Activated naive CD8-positive, alpha-beta T cell treated with anti-CD3 and anti-CD28 coated beads for 36 hours (primary cell): ENCODE data around the gene SERPINC1. TPM values are rescaled to one million over a fixed set of nuclear protein-coding genes. Genes with fewer than 3 reads are reported as not detected.
"Not testable (repeated sequence)": the region's sequence is repeated elsewhere in the genome, so short reads cannot be mapped to it uniquely, and the experiment has no call there.

ENCODE experiments used
- DNase-seq: peaks from one replicate; pipeline ENCODE4 v3.0.0; 2021
- H3K27ac Mint-ChIP-seq: one replicate; pipeline ENCODE4 v1.8.0; 2022; ENCODE audit warnings: mild to moderate bottlenecking, moderate library complexity, mixed read lengths
- H3K27me3 Mint-ChIP-seq: one replicate; pipeline ENCODE4 v1.8.0; 2022; ENCODE audit warnings: mild to moderate bottlenecking, mixed read lengths
- H3K36me3 Mint-ChIP-seq: one replicate; pipeline ENCODE4 v1.8.0; 2021; ENCODE audit warnings: mild to moderate bottlenecking, mixed read lengths
- H3K4me1 Mint-ChIP-seq: one replicate; pipeline ENCODE4 v1.8.0; 2021; ENCODE audit warnings: mixed read lengths
- H3K4me3 Mint-ChIP-seq: one replicate; pipeline ENCODE4 v1.8.0; 2022; ENCODE audit warnings: mild to moderate bottlenecking, moderate library complexity, mixed read lengths
- H3K9me3 Mint-ChIP-seq: one replicate; pipeline ENCODE4 v1.8.0; 2022; ENCODE audit warnings: mixed read lengths
- total RNA-seq, 2 experiments: library from RNA; stranded (reverse); gene quantifications; one replicate each; pipeline ENCODE4 v1.2.3, GENCODE V29; 2021

SERPINC1 gene
- total RNA-seq, 2 experiments from 2014 or later, result not detected

DNA sequence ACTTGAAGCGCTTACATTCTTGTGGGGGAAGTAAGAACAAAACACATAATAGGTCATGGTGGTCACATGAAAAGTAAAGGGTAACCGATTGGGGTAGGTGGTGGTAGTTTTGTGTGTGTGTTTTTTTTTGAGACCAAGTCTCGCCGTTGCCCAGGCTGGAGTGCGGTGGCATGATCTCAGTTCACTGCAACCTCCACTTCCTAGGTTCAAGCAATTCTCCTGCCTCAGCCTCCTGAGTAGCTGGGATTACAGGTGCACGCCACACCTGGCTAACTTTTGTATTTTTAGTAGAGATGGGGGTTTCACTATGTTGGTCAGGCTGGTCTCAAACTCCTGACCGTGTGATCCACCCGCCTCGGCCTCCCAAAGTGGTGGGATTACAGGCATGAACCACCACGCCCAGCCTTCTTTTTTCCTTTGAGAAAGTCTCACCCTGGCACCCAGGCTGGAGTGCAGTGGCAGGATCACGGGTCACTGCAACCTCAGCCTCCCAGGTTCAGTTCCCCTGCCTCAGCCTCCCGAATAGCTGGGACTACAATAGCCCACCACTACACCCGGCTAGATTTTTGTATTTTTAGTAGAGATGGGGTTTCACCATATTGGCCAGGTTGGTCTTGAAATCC, 54.9 kb downstream of the SERPINC1 start:
- H3K9me3 Mint-ChIP-seq, result not testable (repeated sequence)
- Mint-ChIP-seq H3K27ac (peak overlapping the region; percentile 96), H3K36me3 (peaks cover 66% of the 10 kb centered on the region), H3K27me3 (peaks cover 38% of the 10 kb centered on the region), H3K4me3 (peak overlapping the region; percentile 100), H3K4me1 (peaks cover 47% of the 10 kb centered on the region)
- peak; percentile 51 for DNase-seq

- peaks cover 60% of the 10 kb centered on the region for H3K36me3 Mint-ChIP-seq
- peak overlapping the region; percentile 96 for H3K27ac Mint-ChIP-seq
- DNase-seq, result peak; percentile 33
- H3K9me3 Mint-ChIP-seq, result no peaks in the 10 kb centered on the region
- H3K4me1 Mint-ChIP-seq, result peaks cover 45% of the 10 kb centered on the region
- peaks cover 32% of the 10 kb centered on the region for H3K27me3 Mint-ChIP-seq
- H3K4me3 Mint-ChIP-seq, result peak overlapping the region; percentile 40
Measured at GRCh38 chr1:173861731-173862145, 55.4 kb downstream of the SERPINC1 start.

- no peak for DNase-seq
- no peak overlapping the region for H3K27ac Mint-ChIP-seq
- peaks cover 31% of the 10 kb centered on the region for H3K4me1 Mint-ChIP-seq
- no peaks in the 10 kb centered on the region for H3K9me3 Mint-ChIP-seq
- peaks cover 22% of the 10 kb centered on the region for H3K27me3 Mint-ChIP-seq
- no peak overlapping the region for H3K4me3 Mint-ChIP-seq
- H3K36me3 Mint-ChIP-seq, result peaks cover 56% of the 10 kb centered on the region
Measured at GRCh38 chr1:173860065-173860464, 57.1 kb downstream of the SERPINC1 start.

DNA sequence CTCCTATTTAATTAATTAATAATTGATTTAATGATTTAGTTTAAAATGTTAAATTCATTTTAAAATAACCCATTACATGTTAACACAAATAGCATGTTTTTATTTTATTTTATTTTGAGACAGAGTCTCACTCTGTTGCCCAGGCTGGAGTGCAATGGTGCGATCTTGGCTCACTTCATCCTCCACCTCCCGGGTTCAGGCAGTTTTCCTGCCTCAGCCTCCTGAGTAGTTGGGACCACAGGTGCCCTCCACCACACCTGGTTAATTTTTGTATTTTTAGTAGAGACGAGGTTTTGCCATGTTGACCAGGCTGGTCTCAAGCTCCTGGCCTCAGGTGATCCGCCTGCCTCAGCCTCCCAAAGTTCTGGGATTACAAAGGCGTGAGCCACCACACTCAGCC, 57.6 kb downstream of the SERPINC1 start:
- H3K4me3 Mint-ChIP-seq, H3K9me3 Mint-ChIP-seq, DNase-seq, H3K27ac Mint-ChIP-seq: not testable (repeated sequence)
- Mint-ChIP-seq H3K27me3 (peaks cover 21% of the 10 kb centered on the region), H3K36me3 (peaks cover 51% of the 10 kb centered on the region), H3K4me1 (peaks cover 28% of the 10 kb centered on the region)

DNA sequence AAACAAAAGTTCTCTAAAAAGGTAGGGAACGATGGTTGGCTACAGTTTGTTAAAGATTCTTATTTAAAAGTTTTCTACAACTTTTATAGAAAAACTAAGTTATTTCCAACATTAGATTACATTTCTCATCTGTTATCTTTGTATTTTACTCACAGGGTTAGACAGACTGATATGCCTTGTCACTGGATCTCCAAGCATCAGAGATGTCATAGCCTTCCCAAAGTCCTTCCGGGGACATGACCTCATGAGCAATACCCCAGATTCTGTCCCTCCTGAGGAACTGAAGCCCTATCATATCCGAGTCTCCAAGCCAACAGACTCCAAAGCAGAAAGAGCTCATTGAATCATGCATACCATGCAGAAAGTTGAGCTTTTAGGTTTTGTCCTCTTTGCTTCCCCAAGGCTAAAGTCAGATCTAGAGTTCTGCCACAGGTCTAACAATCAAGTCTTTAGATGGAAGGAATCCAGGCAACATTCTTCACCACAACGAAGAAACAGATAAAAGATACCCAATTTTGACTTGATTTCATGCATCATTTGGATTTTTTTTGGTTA, 59.7 kb downstream of the SERPINC1 start:
- Mint-ChIP-seq H3K4me3 (no peak overlapping the region), H3K27ac (peak overlapping the region; percentile 75), H3K27me3 (peaks cover 7% of the 10 kb centered on the region), H3K36me3 (peaks cover 33% of the 10 kb centered on the region), H3K9me3 (no peaks in the 10 kb centered on the region), H3K4me1 (peaks cover 12% of the 10 kb centered on the region)
- DNase-seq, result no peak

GRCh38 chr1:173856903-173857302, 60.2 kb downstream of the SERPINC1 start:
- H3K27ac Mint-ChIP-seq, result no peak overlapping the region

GRCh38 chr1:173856014-173856413, 61.1 kb downstream of the SERPINC1 start:
- Mint-ChIP-seq H3K27ac (no peak overlapping the region), H3K36me3 (peaks cover 34% of the 10 kb centered on the region), H3K4me3 (no peak overlapping the region), H3K9me3 (no peaks in the 10 kb centered on the region), H3K4me1 (peaks cover 5% of the 10 kb centered on the region), H3K27me3 (no peaks in the 10 kb centered on the region)
- no peak for DNase-seq

More at GRCh38 chr1:173856903-173857302, 60.2 kb downstream of the SERPINC1 start:
- H3K9me3 Mint-ChIP-seq, result no peaks in the 10 kb centered on the region
- peaks cover 2% of the 10 kb centered on the region for H3K27me3 Mint-ChIP-seq
- H3K4me3 Mint-ChIP-seq, result no peak overlapping the region
- no peak for DNase-seq
- H3K4me1 Mint-ChIP-seq, result peaks cover 7% of the 10 kb centered on the region
- H3K36me3 Mint-ChIP-seq, result peaks cover 34% of the 10 kb centered on the region

Other genes starting within 250 kb of the SERPINC1 start
- gene ANKRD45, start 247.5 kb downstream of the SERPINC1 start, total RNA-seq, result under 1 TPM in 1 of 2 experiments, not detected in 1; 0.14 TPM
- 10 to 100 TPM; 12.1 to 12.9 TPM for gene KLHL20, start 202.3 kb downstream of the SERPINC1 start, total RNA-seq
- gene DARS2, start 92.7 kb downstream of the SERPINC1 start, total RNA-seq, result 10 to 100 TPM; 47.0 to 48.1 TPM
- gene CENPL, start 92.4 kb downstream of the SERPINC1 start, total RNA-seq, result 10 to 100 TPM; 30.7 to 34.2 TPM
- 1,000 to 10,000 TPM; 1,009 to 1,039 TPM for gene GAS5, start 49.3 kb downstream of the SERPINC1 start, total RNA-seq
- gene ZBTB37, start 48.9 kb downstream of the SERPINC1 start, total RNA-seq, result 1 to 10 TPM; 7.3 to 8.0 TPM
- gene RC3H1, start 105.0 kb upstream of the SERPINC1 start, total RNA-seq, result 10 to 100 TPM; 30.4 to 34.3 TPM
- 10 to 100 TPM; 20.2 to 22.6 TPM for gene RABGAP1L, start 242.2 kb upstream of the SERPINC1 start, total RNA-seq